NT2/D1 (cell line): Measurements from ENCODE around the gene ALB.

ENCODE experiments used
- DNase-seq: peaks from one replicate; pipeline ENCODE4 v3.0.0-alpha.2; 2011; ENCODE audit warnings: low read depth, low spot score
- H3K27me3 ChIP-seq: 2 replicates; pipeline ENCODE4 v1.6.0; 2011; ENCODE audit warnings: mild to moderate bottlenecking; ENCODE audit not compliant: insufficient read length, insufficient read depth
- H3K36me3 ChIP-seq: 2 replicates; pipeline ENCODE4 v1.6.1; 2011; ENCODE audit warnings: mild to moderate bottlenecking, low read length, mixed read lengths; ENCODE audit not compliant: insufficient read depth, insufficient read length
- H3K4me1 ChIP-seq: 2 replicates; pipeline ENCODE4 v1.5.1; 2011; ENCODE audit not compliant: insufficient read depth, insufficient read length
- H3K4me3 ChIP-seq: 2 replicates; pipeline ENCODE4 v1.5.1; 2011; ENCODE audit warnings: low read depth; ENCODE audit not compliant: insufficient read length
- H3K9ac ChIP-seq: 2 replicates; pipeline ENCODE4 v1.6.0; 2011; ENCODE audit warnings: low read depth; ENCODE audit not compliant: insufficient read length
- H3K9me3 ChIP-seq: 2 replicates; pipeline ENCODE4 v1.5.1; 2011; ENCODE audit warnings: mild to moderate bottlenecking, low read length; ENCODE audit not compliant: insufficient read depth
- SUZ12 ChIP-seq: IDR thresholded peaks from 2 replicates; pipeline ENCODE4 v1.6.1; 2011; ENCODE audit not compliant: insufficient read length, insufficient read depth; ENCODE audit errors: extremely low read depth
- YY1 ChIP-seq: IDR thresholded peaks from 2 replicates; pipeline ENCODE4 v1.6.1; 2011; ENCODE audit not compliant: insufficient read length, insufficient read depth
- ZNF274 ChIP-seq: IDR thresholded peaks from 2 replicates; pipeline ENCODE4 v1.6.1; 2011; ENCODE audit warnings: mild to moderate bottlenecking, low read depth, low read length

Gene ALB

DNA sequence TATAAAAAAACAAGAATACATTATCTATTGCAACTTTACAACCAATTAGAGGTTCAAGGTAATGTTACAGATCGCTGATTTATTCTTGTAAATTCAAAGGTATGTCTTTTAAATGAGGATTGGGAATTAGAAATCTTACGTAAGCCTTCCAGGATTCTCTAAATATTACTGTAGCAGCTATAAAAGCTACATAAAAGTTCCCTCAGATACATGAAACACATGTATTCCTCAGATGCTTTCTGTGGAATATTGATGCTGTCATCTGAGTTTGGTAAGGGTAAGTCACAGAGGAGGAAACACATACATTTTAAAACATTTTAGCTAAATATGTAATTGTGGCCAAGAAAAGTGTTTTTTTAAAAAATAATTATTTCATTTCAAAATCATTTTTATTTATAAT lies 35.4 kb downstream of the ALB start:
- Histone ChIP-seq H3K27me3 (no peaks in the 10 kb centered on the region), H3K9ac (no peak overlapping the region), H3K36me3 (no peaks in the 10 kb centered on the region), H3K9me3 (no peaks in the 10 kb centered on the region), H3K4me3 (no peak overlapping the region), H3K4me1 (no peaks in the 10 kb centered on the region)
- DNase-seq = no peak
- no peak for TF ChIP-seq SUZ12
- no peak for TF ChIP-seq YY1
- TF ChIP-seq ZNF274 = no peak

DNA sequence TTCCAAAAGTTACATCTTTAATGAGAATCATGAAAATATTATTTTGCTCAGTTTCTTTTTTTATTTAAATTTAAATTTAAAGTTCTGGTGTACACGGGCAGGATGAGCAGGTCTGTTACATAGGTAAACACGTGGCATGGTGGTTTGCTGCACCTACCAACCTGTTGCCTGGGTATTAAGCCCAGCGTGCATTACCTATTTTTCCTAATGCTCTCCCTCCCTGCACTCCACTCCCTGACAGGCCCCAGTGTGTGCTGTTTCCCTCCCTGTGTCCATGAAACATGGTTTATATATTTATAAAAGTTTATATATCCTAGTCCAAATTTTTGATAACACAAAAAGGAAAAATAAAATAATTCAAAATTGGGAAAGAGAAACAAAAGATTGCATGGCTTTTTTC lies 35.9 kb downstream of the ALB start:
- no peak overlapping the region for H3K4me3 ChIP-seq
- TF ChIP-seq SUZ12 (no peak), ZNF274 (no peak), YY1 (no peak)
- H3K9me3 ChIP-seq = no peaks in the 10 kb centered on the region
- H3K36me3 ChIP-seq = no peaks in the 10 kb centered on the region
- H3K27me3 ChIP-seq = no peaks in the 10 kb centered on the region
- H3K4me1 ChIP-seq = no peaks in the 10 kb centered on the region
- no peak overlapping the region for H3K9ac ChIP-seq
- no peak for DNase-seq

DNA sequence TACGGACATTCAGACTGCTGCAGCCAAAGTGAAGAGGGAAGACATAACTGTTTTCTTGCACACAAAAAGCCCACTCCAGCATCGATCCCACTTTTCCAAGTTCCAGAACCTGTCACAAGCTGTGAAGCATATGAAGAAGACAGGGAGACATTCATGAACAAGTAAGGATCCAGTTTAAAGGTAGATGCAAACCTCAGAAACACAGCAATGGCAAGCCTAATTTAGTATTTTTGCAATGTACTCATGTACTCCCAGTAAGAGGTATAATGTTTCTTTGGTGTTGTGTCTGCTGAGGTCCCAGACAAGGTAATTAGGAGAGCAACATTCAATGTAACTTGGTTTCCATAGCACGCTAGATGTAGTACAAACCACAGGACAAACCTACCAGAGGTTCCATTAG lies 36.6 kb downstream of the ALB start:
- H3K4me3 ChIP-seq = no peak overlapping the region
- H3K9me3 ChIP-seq = no peaks in the 10 kb centered on the region
- no peak for TF ChIP-seq ZNF274
- TF ChIP-seq SUZ12 = no peak
- TF ChIP-seq YY1 = no peak
- DNase-seq = no peak
- H3K4me1 ChIP-seq = no peaks in the 10 kb centered on the region
- H3K36me3 ChIP-seq = no peaks in the 10 kb centered on the region
- no peak overlapping the region for H3K9ac ChIP-seq
- H3K27me3 ChIP-seq = no peaks in the 10 kb centered on the region

GRCh38 chr4:73442275-73442674 lies 38.2 kb downstream of the ALB start:
- no peak for TF ChIP-seq ZNF274
- TF ChIP-seq SUZ12 = no peak
- TF ChIP-seq YY1 = no peak
- DNase-seq = no peak
- Histone ChIP-seq H3K36me3 (no peaks in the 10 kb centered on the region), H3K9me3 (no peaks in the 10 kb centered on the region), H3K9ac (no peak overlapping the region), H3K27me3 (no peaks in the 10 kb centered on the region), H3K4me1 (no peaks in the 10 kb centered on the region), H3K4me3 (no peak overlapping the region)

GRCh38 chr4:73443224-73443623 lies 39.1 kb downstream of the ALB start:
- Histone ChIP-seq H3K9ac (no peak overlapping the region), H3K36me3 (no peaks in the 10 kb centered on the region), H3K9me3 (no peaks in the 10 kb centered on the region), H3K4me3 (no peak overlapping the region), H3K4me1 (no peaks in the 10 kb centered on the region), H3K27me3 (no peaks in the 10 kb centered on the region)
- DNase-seq = no peak
- TF ChIP-seq SUZ12 = no peak
- TF ChIP-seq ZNF274 = no peak
- TF ChIP-seq YY1 = no peak

GRCh38 chr4:73445383-73446335 lies 41.6 kb downstream of the ALB start:
- TF ChIP-seq SUZ12 = no peak
- TF ChIP-seq ZNF274 = no peak
- TF ChIP-seq YY1 = no peak
- no peak overlapping the region for H3K9ac ChIP-seq
- no peaks in the 10 kb centered on the region for H3K27me3 ChIP-seq
- H3K9me3 ChIP-seq = no peaks in the 10 kb centered on the region; the same call in 1 of the 2 replicates
- no peaks in the 10 kb centered on the region for H3K36me3 ChIP-seq
- no peaks in the 10 kb centered on the region for H3K4me1 ChIP-seq
- no peak overlapping the region for H3K4me3 ChIP-seq
- DNase-seq = no peak

DNA sequence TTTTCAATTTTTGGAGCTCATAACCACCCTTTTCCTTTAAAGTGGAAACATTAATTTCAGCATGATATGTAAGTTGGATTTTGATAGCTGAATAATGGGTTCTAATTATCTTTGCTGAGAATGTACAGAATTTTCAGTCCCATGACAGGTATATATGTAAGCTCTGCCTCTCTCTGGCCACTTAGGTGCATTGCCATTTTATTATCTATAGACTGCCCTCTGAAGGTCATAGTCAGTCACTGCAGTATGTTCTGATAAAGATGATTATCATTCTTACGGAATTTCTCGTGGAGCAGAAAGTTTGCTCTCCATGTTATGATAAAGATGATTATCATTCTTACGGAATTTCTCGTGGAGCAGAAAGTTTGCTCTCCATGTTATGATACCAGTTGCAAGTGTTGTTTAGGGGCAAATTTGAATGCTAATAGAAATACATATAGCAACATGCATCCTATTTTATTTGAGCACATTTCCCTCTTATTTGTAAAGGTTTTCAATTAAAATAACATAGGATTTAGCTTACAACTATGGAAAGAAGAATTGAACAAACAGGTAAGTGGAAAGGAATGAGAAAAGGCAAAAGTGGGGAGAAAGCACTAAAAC lies 42.4 kb downstream of the ALB start:
- H3K9me3 ChIP-seq = no peaks in the 10 kb centered on the region; the same call in 1 of the 2 replicates
- H3K36me3 ChIP-seq = no peaks in the 10 kb centered on the region
- H3K4me3 ChIP-seq = no peak overlapping the region
- DNase-seq = no peak
- H3K4me1 ChIP-seq = no peaks in the 10 kb centered on the region
- TF ChIP-seq YY1 (no peak), ZNF274 (no peak), SUZ12 (no peak)
- H3K9ac ChIP-seq = no peak overlapping the region
- H3K27me3 ChIP-seq = no peaks in the 10 kb centered on the region
